SK-N-SH treated with all-trans-retinoic acid at 6 μM for 48 hours (cell line): ENCODE measurements around the gene LANCL2.

Source experiments
- ATAC-seq: fragments of 200-7000 bp; cut with Tn5 transposase; 3 replicates; pipeline ENCODE4 v1.9.1; 2020; ENCODE audit warnings: mild to moderate bottlenecking, moderate library complexity
- ARNTL ChIP-seq: fragments of 450-650 bp; formaldehyde crosslinking; IDR thresholded peaks from 2 replicates; pipeline ENCODE4 v1.5.0; 2020; ENCODE audit warnings: low read depth, mild to moderate bottlenecking, moderate library complexity, borderline replicate concordance
- BACH2 ChIP-seq: fragments of 250-450 bp; sonication (Bioruptor Pico); IDR thresholded peaks from 2 replicates; pipeline ENCODE4 v1.9.0; 2021; ENCODE audit warnings: mild to moderate bottlenecking, borderline replicate concordance
- CSDC2 ChIP-seq: fragments of 250-450 bp; sonication (Bioruptor Pico); IDR thresholded peaks from 2 replicates; pipeline ENCODE4 v1.5.0; 2020; ENCODE audit warnings: mild to moderate bottlenecking, moderate library complexity
- CSRNP3 ChIP-seq: fragments of 250-450 bp; sonication (Bioruptor Pico); IDR thresholded peaks from 2 replicates; pipeline ENCODE4 v1.5.1; 2021; ENCODE audit warnings: mild to moderate bottlenecking, moderate library complexity
- ESRRG ChIP-seq: fragments of 250-450 bp; sonication (Bioruptor Pico); IDR thresholded peaks from 2 replicates; pipeline ENCODE4 v1.6.1; 2021; ENCODE audit warnings: mild to moderate bottlenecking
- GLIS3 ChIP-seq: fragments of 250-450 bp; sonication (Bioruptor Pico); IDR thresholded peaks from 2 replicates; pipeline ENCODE4 v1.5.0; 2020; ENCODE audit warnings: mild to moderate bottlenecking, moderate library complexity
- ISL1 ChIP-seq: fragments of 250-450 bp; sonication (Bioruptor Pico); IDR thresholded peaks from 2 replicates; pipeline ENCODE4 v2.1.2; 2022; ENCODE audit warnings: mild to moderate bottlenecking, moderate library complexity
- OSR1 ChIP-seq: fragments of 250-450 bp; sonication (Bioruptor Pico); IDR thresholded peaks from 2 replicates; pipeline ENCODE4 v1.8.0; 2022; ENCODE audit warnings: moderate library complexity, mild to moderate bottlenecking, inconsistent platforms
- POU6F1 ChIP-seq: fragments of 250-450 bp; sonication (Bioruptor Pico); IDR thresholded peaks from 2 replicates; pipeline ENCODE4 v1.8.0; 2021; ENCODE audit warnings: low read depth, mild to moderate bottlenecking, moderate library complexity, borderline replicate concordance
- PPARA ChIP-seq: fragments of 250-450 bp; sonication (Bioruptor Pico); IDR thresholded peaks from 2 replicates; pipeline ENCODE4 v1.5.0; 2020; ENCODE audit warnings: mild to moderate bottlenecking, borderline replicate concordance
- RARB ChIP-seq: fragments of 250-450 bp; sonication (Bioruptor Pico); IDR thresholded peaks from 2 replicates; pipeline ENCODE4 v1.8.0; 2021; ENCODE audit warnings: mild to moderate bottlenecking, moderate library complexity
- SNAI2 ChIP-seq: fragments of 250-450 bp; sonication (Bioruptor Pico); IDR thresholded peaks from 2 replicates; pipeline ENCODE4 v1.5.0; 2020; ENCODE audit warnings: mild to moderate bottlenecking, moderate library complexity
- TCF4 ChIP-seq: fragments of 250-450 bp; sonication (Bioruptor Pico); IDR thresholded peaks from 2 replicates; pipeline ENCODE4 v1.8.0; 2021; ENCODE audit warnings: mild to moderate bottlenecking, moderate library complexity, borderline replicate concordance
- ZC3H10 ChIP-seq: fragments of 250-450 bp; sonication (Bioruptor Pico); IDR thresholded peaks from 2 replicates; pipeline ENCODE4 v1.5.1; 2021; ENCODE audit warnings: mild to moderate bottlenecking, moderate library complexity
- ZFP3 ChIP-seq: fragments of 250-450 bp; sonication (Bioruptor Pico); IDR thresholded peaks from 2 replicates; pipeline ENCODE4 v1.5.0; 2020; ENCODE audit warnings: mild to moderate bottlenecking, moderate library complexity
- ZNF565 ChIP-seq: fragments of 450-650 bp; formaldehyde crosslinking; conservative IDR thresholded peaks from 2 replicates; pipeline ENCODE4 v1.5.0; 2020; ENCODE audit warnings: low read depth, mild to moderate bottlenecking, moderate library complexity
- ZNF70 ChIP-seq: fragments of 450-650 bp; formaldehyde crosslinking; IDR thresholded peaks from 2 replicates; pipeline ENCODE4 v1.5.0; 2020; ENCODE audit warnings: mild to moderate bottlenecking, moderate library complexity
- ZNF8 ChIP-seq: fragments of 450-650 bp; formaldehyde crosslinking; IDR thresholded peaks from 2 replicates; pipeline ENCODE4 v1.5.0; 2020; ENCODE audit warnings: mild to moderate bottlenecking, moderate library complexity
- TF ChIP-seq, protein P1 (sequence below): fragments of 250-450 bp; sonication (Bioruptor Pico); IDR thresholded peaks from 2 replicates; pipeline ENCODE4 v1.5.0; 2020; ENCODE audit warnings: mild to moderate bottlenecking, moderate library complexity
- TF ChIP-seq, protein P2 (sequence below): fragments of 250-450 bp; sonication (Bioruptor Pico); IDR thresholded peaks from 2 replicates; pipeline ENCODE4 v1.8.0; 2020; ENCODE audit warnings: mild to moderate bottlenecking, moderate library complexity, borderline replicate concordance

Gene LANCL2

GRCh38 chr7:55335786-55336185 is 29.4 kb upstream of the LANCL2 start:
- TF ChIP-seq ISL1 (CRISPR knock-in tag) (no peak), ZNF565 (CRISPR knock-in tag) (no peak), CSRNP3 (CRISPR knock-in tag) (no peak), ZC3H10 (CRISPR knock-in tag) (no peak), ARNTL (no peak), BACH2 (CRISPR knock-in tag) (no peak)

DNA sequence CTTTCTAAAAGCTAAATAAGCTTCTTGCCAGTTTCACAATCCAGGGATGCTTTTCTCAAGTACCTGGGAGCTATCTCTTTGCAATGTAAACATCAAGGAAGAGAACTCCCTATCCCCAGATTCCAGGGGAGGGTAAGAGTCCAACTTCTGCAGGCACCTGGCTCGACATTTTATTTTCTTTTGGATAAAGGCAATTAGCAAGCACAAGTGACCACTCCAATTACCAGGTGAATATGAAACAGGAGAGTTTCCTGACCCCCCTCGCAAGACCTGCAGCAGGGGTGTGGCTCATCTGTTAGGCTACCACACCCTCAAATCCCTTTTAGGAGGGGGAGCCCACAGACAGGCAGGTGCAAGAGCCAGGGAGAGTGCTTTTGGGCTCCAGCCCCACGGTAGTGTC is 28.6 kb upstream of the LANCL2 start:
- no peak for ATAC-seq
- TF ChIP-seq ISL1 (CRISPR knock-in tag) = no peak
- no peak for TF ChIP-seq RARB
- TF ChIP-seq PPARA = no peak
- no peak for TF ChIP-seq TCF4 (CRISPR knock-in tag)
- TF ChIP-seq, protein P1, sequence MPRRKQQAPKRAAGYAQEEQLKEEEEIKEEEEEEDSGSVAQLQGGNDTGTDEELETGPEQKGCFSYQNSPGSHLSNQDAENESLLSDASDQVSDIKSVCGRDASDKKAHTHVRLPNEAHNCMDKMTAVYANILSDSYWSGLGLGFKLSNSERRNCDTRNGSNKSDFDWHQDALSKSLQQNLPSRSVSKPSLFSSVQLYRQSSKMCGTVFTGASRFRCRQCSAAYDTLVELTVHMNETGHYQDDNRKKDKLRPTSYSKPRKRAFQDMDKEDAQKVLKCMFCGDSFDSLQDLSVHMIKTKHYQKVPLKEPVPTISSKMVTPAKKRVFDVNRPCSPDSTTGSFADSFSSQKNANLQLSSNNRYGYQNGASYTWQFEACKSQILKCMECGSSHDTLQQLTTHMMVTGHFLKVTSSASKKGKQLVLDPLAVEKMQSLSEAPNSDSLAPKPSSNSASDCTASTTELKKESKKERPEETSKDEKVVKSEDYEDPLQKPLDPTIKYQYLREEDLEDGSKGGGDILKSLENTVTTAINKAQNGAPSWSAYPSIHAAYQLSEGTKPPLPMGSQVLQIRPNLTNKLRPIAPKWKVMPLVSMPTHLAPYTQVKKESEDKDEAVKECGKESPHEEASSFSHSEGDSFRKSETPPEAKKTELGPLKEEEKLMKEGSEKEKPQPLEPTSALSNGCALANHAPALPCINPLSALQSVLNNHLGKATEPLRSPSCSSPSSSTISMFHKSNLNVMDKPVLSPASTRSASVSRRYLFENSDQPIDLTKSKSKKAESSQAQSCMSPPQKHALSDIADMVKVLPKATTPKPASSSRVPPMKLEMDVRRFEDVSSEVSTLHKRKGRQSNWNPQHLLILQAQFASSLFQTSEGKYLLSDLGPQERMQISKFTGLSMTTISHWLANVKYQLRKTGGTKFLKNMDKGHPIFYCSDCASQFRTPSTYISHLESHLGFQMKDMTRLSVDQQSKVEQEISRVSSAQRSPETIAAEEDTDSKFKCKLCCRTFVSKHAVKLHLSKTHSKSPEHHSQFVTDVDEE (CRISPR knock-in tag) = no peak
- no peak for TF ChIP-seq ZFP3

More at GRCh38 chr7:55335786-55336185, 29.4 kb upstream of the LANCL2 start:
- no peak for ATAC-seq

GRCh38 chr7:55339033-55340000 is 25.8 kb upstream of the LANCL2 start:
- TF ChIP-seq OSR1 (CRISPR knock-in tag) = no peak
- no peak for TF ChIP-seq CSDC2 (CRISPR knock-in tag)
- TF ChIP-seq SNAI2 (CRISPR knock-in tag) = no peak
- no peak for TF ChIP-seq GLIS3 (CRISPR knock-in tag)
- TF ChIP-seq ZNF8 (CRISPR knock-in tag) = no peak
- no peak for TF ChIP-seq ZNF565 (CRISPR knock-in tag)
- TF ChIP-seq POU6F1 = no peak
- TF ChIP-seq PPARA = no peak
- TF ChIP-seq ESRRG = no peak
- no peak for TF ChIP-seq BACH2 (CRISPR knock-in tag)
- no peak for TF ChIP-seq RARB
- ATAC-seq = no peak

- ATAC-seq = no peak
- no peak for TF ChIP-seq ZNF70 (CRISPR knock-in tag)
- no peak for TF ChIP-seq ISL1 (CRISPR knock-in tag)
- TF ChIP-seq RARB = no peak
- TF ChIP-seq ZFP3 = no peak
- no peak for TF ChIP-seq GLIS3 (CRISPR knock-in tag)
- no peak for TF ChIP-seq ZNF565 (CRISPR knock-in tag)
- TF ChIP-seq ARNTL = no peak
- TF ChIP-seq, protein P1 (CRISPR knock-in tag) = no peak
- TF ChIP-seq, protein P2, sequence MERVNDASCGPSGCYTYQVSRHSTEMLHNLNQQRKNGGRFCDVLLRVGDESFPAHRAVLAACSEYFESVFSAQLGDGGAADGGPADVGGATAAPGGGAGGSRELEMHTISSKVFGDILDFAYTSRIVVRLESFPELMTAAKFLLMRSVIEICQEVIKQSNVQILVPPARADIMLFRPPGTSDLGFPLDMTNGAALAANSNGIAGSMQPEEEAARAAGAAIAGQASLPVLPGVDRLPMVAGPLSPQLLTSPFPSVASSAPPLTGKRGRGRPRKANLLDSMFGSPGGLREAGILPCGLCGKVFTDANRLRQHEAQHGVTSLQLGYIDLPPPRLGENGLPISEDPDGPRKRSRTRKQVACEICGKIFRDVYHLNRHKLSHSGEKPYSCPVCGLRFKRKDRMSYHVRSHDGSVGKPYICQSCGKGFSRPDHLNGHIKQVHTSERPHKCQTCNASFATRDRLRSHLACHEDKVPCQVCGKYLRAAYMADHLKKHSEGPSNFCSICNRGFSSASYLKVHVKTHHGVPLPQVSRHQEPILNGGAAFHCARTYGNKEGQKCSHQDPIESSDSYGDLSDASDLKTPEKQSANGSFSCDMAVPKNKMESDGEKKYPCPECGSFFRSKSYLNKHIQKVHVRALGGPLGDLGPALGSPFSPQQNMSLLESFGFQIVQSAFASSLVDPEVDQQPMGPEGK = no peak
- no peak for TF ChIP-seq CSDC2 (CRISPR knock-in tag)
- TF ChIP-seq POU6F1 = no peak
- TF ChIP-seq TCF4 (CRISPR knock-in tag) = no peak
- no peak for TF ChIP-seq OSR1 (CRISPR knock-in tag)
- TF ChIP-seq ZC3H10 (CRISPR knock-in tag) = no peak
- TF ChIP-seq ZNF8 (CRISPR knock-in tag) = no peak
- TF ChIP-seq PPARA = no peak
Observed at GRCh38 chr7:55342216-55342871, 22.8 kb upstream of the LANCL2 start.
